Tibial artery (tissue), 4 donors: Measurements from ENCODE around the gene MAP9.
"Not testable (repeated sequence)": the region's sequence is repeated elsewhere in the genome, so short reads cannot be mapped to it uniquely, and the experiment has no call there.

ENCODE experiments used
- DNase-seq, 2 donors: peaks; one replicate each; pipeline ENCODE4 v3.0.0-alpha.2; 2019
- H3K27ac ChIP-seq, 2 donors: fragments of 200-600 bp; sonication (generic) in 1 of 2; 1 replicate in 1 of 2; 2 replicates in 1 of 2; pipeline ENCODE4 v1.5.1; 2018 to 2019; ENCODE audit warnings: mild to moderate bottlenecking in 1 of 2
- H3K27me3 ChIP-seq, 2 donors: fragments of 200-600 bp; sonication (generic) in 1 of 2; one replicate each; pipeline versions ENCODE4 v1.5.1 to v1.6.0; 2016 to 2019
- H3K36me3 ChIP-seq, 3 donors: fragments of 200-600 bp; sonication (generic) in 2 of 3; one replicate each; pipeline ENCODE4 v1.5.1; 2016 to 2019; ENCODE audit warnings: mild to moderate bottlenecking in 2 of 3
- H3K4me1 ChIP-seq, 4 donors: fragments of 200-600 bp; sonication (generic) in 2 of 4; 1 replicate in 3 of 4; 2 replicates in 1 of 4; pipeline ENCODE4 v1.5.1; 2016 to 2019
- H3K4me3 ChIP-seq, 2 donors: fragments of 200-600 bp; sonication (generic) in 1 of 2; 1 replicate in 1 of 2; 2 replicates in 1 of 2; pipeline ENCODE4 v1.5.1; 2018 to 2019; ENCODE audit warnings: mild to moderate bottlenecking in 2 of 2
- H3K9me3 ChIP-seq, 3 donors: fragments of 200-600 bp; sonication (generic) in 1 of 3; one replicate each; pipeline ENCODE4 v1.5.1; 2016 to 2019
- intact Hi-C: fragments of 100-400 bp; cut with DNase I; formaldehyde crosslinking; loops from one replicate; pipeline ENCODE4 v1.15.0; 2023; ENCODE audit warnings: low total_unique reads
- TF ChIP-seq, protein P1 (sequence below), 2 experiments: fragments of 200-600 bp in 1 of 2; fragments of 450-650 bp in 1 of 2; IDR thresholded peaks; one replicate each; pipeline ENCODE4 v1.5.1; 2017 to 2019; ENCODE audit warnings: antibody characterized with exemption in 2 of 2, mild to moderate bottlenecking in 1 of 2, moderate library complexity in 1 of 2

Gene MAP9

DNA sequence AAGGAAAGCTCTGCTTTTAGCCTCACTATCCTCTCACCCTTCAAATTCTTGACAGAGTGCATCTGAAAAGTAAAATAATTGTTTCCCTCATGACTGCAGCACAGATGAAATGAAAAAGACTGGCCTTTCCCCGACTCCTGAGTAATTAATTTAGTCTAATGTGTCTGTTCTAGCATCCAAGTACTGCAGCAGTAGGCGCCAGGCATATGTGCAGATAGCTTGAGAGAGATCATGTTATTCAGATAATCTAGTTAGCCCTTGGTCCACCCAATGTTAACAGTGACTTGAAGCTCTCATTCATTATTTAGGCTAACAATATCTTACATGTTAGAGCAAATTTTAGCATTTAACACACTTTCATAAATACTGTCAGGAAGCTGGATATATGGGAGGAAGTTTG lies 54.0 kb downstream of the MAP9 start:
- H3K9me3 ChIP-seq, result no peaks in the 10 kb centered on the region
- H3K36me3 ChIP-seq, result no peaks in the 10 kb centered on the region
- intact Hi-C loops, result no loop called here
- TF ChIP-seq, protein P1, sequence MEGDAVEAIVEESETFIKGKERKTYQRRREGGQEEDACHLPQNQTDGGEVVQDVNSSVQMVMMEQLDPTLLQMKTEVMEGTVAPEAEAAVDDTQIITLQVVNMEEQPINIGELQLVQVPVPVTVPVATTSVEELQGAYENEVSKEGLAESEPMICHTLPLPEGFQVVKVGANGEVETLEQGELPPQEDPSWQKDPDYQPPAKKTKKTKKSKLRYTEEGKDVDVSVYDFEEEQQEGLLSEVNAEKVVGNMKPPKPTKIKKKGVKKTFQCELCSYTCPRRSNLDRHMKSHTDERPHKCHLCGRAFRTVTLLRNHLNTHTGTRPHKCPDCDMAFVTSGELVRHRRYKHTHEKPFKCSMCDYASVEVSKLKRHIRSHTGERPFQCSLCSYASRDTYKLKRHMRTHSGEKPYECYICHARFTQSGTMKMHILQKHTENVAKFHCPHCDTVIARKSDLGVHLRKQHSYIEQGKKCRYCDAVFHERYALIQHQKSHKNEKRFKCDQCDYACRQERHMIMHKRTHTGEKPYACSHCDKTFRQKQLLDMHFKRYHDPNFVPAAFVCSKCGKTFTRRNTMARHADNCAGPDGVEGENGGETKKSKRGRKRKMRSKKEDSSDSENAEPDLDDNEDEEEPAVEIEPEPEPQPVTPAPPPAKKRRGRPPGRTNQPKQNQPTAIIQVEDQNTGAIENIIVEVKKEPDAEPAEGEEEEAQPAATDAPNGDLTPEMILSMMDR (IDR thresholded peaks at IDR 0.05), result no peak
- no peaks in the 10 kb centered on the region for H3K27me3 ChIP-seq
- DNase-seq, result no peak
- no peak overlapping the region for H3K27ac ChIP-seq
- H3K4me1 ChIP-seq, result no peaks in the 10 kb centered on the region
- H3K4me3 ChIP-seq, result no peak overlapping the region

DNA sequence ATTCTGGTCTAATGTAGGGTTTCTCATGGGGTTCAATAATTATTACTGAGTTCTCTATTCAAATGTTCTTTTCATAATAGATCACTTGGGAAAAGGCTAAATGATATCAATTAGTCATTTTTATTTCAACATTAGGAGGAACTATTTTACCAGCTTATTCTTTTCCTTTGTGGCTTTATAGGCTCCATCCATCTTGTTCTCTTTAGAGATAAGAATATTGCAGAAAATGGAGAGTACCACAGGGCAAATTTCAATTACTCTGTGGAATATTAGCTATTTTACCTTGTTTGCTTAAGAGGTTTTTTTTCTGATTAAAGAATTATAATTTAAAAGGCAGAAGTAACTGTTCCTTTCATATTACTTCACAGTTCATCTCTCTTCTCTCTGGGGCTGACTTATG lies 55.8 kb downstream of the MAP9 start:
- no peaks in the 10 kb centered on the region for H3K27me3 ChIP-seq
- TF ChIP-seq, protein P1 (IDR thresholded peaks at IDR 0.05), result no peak
- intact Hi-C loops, result no loop called here
- H3K36me3 ChIP-seq, result no peaks in the 10 kb centered on the region
- no peak for DNase-seq
- H3K27ac ChIP-seq, result no peak overlapping the region
- no peak overlapping the region for H3K4me3 ChIP-seq
- H3K9me3 ChIP-seq, result no peaks in the 10 kb centered on the region
- no peaks in the 10 kb centered on the region for H3K4me1 ChIP-seq

DNA sequence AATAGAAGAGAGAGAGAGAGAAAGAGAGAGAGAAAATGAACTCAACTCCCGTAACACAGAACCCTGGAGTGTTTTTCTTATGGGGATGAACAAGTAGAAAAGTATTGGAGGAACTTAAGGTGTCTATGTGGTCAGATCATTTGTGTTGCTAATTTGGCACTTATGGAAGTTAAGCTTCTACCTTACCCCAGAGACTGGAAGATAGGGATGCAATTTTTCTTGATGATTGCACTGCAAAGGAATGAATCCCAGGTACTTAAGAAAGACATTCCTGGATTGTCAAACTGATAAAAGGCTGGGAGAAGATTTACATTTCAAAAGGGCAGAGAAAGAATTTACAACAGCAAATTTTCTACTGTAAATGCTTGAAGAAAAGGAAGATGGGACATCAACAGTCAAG lies 57.2 kb downstream of the MAP9 start:
- DNase-seq, result no peak
- TF ChIP-seq, protein P1 (IDR thresholded peaks at IDR 0.05), result no peak

DNA sequence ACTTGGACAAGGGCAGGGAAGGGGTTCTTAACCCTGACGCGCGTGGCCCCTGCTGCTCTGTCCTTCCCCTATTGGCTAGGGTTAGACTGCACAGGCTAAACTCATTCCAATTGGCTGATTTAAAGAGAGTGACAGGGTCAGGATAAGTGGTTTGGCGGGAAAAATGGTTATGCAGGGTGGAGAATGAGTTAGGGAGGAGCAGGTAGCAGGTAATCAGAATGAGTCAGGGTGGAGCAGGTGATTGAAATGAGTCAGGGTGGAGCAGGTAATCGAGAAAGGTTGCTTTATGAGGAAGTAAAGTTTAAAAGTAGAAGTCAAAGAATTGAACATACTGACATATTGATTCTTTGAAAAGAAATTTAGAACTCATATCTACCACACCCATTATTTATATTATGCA lies 64.7 kb downstream of the MAP9 start:
- H3K9me3 ChIP-seq, intact Hi-C loops, DNase-seq, H3K27me3 ChIP-seq, H3K27ac ChIP-seq, H3K4me1 ChIP-seq, H3K4me3 ChIP-seq, H3K36me3 ChIP-seq: not testable (repeated sequence)

More for the DNA sequence above, 57.2 kb downstream of the MAP9 start:
- no peaks in the 10 kb centered on the region for H3K27me3 ChIP-seq
- intact Hi-C loops, result no loop called here
- H3K36me3 ChIP-seq, result no peaks in the 10 kb centered on the region
- H3K9me3 ChIP-seq, result no peaks in the 10 kb centered on the region
- H3K27ac ChIP-seq, result no peak overlapping the region
- no peak overlapping the region for H3K4me3 ChIP-seq
- no peaks in the 10 kb centered on the region for H3K4me1 ChIP-seq

DNA sequence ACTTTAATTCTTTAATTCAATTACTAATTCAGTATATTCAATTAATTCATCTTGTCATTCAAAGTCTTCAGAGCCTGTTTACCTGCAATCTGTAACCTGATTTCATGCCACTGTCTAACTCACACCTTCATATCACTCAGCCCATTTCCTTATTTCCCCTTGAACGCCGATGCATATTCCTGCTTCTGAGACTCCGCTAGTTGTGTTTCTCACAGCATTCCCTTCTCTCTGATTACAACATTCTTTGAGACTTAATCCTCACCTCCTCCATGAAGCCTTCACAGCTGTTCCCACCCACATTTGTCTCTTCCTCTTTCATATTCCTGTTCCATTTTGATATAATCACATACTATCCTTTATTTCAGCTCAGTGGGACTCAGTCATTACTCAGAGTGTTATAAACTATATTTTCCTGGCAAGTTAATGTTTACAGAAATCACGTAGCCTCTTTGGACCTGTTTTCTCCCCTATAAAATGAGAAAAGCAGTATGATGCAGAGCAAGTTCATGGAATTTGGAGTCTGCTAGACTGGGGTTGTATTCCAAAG lies 69.0 kb downstream of the MAP9 start:
- intact Hi-C loops, result no loop called here
- no peaks in the 10 kb centered on the region for H3K9me3 ChIP-seq
- no peak overlapping the region for H3K4me3 ChIP-seq
- H3K27me3 ChIP-seq, result no peaks in the 10 kb centered on the region
- no peak overlapping the region for H3K27ac ChIP-seq
- DNase-seq, result no peak
- no peaks in the 10 kb centered on the region for H3K4me1 ChIP-seq
- no peaks in the 10 kb centered on the region for H3K36me3 ChIP-seq
- TF ChIP-seq, protein P1 (IDR thresholded peaks at IDR 0.05), result no peak

DNA sequence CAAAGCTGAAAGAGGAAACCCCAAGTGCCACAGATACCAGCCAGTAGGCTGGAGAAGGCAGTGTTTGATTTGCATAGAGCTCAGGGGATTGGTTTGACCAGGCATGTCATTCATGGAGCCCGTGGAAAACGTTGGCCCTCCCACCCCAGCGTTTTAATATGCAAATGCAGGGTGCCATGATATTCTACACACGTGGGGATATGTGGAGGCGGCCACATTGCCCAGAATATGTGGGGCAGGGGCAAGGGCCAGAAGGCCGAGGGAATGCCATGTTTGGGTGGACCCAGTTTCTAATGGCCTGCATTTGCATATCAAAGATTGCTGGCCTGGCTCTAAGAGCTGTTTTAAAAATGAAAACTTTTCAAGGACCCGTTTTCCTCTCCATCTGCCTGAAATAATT lies 71.1 kb downstream of the MAP9 start:
- TF ChIP-seq, protein P1 (IDR thresholded peaks at IDR 0.05), result no peak
- intact Hi-C loops, result no loop called here
- Histone ChIP-seq H3K36me3 (no peaks in the 10 kb centered on the region), H3K4me1 (no peaks in the 10 kb centered on the region), H3K27me3 (no peaks in the 10 kb centered on the region), H3K4me3 (no peak overlapping the region), H3K9me3 (no peaks in the 10 kb centered on the region), H3K27ac (no peak overlapping the region)
- DNase-seq, result no peak
